ENCODE results near the gene EGR2. TPM values are rescaled to one million over a fixed set of nuclear protein-coding genes. Genes with fewer than 3 reads are reported as not detected.
"Not testable (repeated sequence)": the region's sequence is repeated elsewhere in the genome, so short reads cannot be mapped to it uniquely, and the experiment has no call there.

The EGR2 gene
- total RNA-seq, 4 donors from 2014 or later: 0.40 to 1.5 (median 0.76) TPM; not detected in 1

DNA sequence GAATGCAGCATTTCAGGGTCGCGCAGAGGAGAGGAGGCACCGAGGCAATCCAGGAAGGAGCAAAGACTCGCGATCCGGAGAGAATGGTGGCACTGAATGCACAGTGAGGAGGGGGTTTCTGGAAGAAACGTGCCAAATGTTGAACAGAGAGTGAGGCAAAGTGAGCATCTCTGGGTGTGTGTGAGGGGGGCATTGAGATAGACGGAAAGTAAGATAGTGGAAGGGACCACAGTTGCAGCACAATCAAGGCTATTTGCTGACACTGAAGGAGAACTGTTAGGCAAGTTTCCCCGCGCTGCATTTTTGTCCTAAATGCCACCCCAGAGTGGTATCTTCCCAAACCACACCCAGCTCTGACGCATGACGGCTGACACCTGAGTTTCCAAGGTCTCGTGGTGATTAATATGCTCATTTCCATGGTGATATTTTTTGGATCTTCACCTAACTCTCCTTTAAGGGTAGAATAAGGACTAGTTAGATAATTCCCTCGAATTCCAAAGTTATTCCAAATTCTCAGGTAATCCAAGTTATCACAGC is 26.1 kb downstream of the EGR2 start:
- in situ Hi-C loops (cut with MboI; ENCODE audit: low sequenced_read_pairs in 4 of 4) (no loop called here), intact Hi-C loops (cut with DNase I; ENCODE audit: low total_unique reads) (no loop called here)
- DNase-seq (no peak), ATAC-seq (no peak)
- no peak for TF ChIP-seq POLR2A (IDR thresholded peaks at IDR 0.05)
- TF ChIP-seq, protein P1, sequence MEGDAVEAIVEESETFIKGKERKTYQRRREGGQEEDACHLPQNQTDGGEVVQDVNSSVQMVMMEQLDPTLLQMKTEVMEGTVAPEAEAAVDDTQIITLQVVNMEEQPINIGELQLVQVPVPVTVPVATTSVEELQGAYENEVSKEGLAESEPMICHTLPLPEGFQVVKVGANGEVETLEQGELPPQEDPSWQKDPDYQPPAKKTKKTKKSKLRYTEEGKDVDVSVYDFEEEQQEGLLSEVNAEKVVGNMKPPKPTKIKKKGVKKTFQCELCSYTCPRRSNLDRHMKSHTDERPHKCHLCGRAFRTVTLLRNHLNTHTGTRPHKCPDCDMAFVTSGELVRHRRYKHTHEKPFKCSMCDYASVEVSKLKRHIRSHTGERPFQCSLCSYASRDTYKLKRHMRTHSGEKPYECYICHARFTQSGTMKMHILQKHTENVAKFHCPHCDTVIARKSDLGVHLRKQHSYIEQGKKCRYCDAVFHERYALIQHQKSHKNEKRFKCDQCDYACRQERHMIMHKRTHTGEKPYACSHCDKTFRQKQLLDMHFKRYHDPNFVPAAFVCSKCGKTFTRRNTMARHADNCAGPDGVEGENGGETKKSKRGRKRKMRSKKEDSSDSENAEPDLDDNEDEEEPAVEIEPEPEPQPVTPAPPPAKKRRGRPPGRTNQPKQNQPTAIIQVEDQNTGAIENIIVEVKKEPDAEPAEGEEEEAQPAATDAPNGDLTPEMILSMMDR (IDR thresholded peaks at IDR 0.05 in 4 of 5, conservative IDR thresholded peaks at IDR 0.05 in 1 of 5): no peak
- peaks cover 0 to 2% of the 10 kb centered on the region in 2 donors for H3K4me1 ChIP-seq
- no peaks in the 10 kb centered on the region for H3K27me3 ChIP-seq
- no peak overlapping the region for H3K4me3 ChIP-seq
- H3K9me3 ChIP-seq: no peaks in the 10 kb centered on the region
- no peaks in the 10 kb centered on the region for H3K36me3 ChIP-seq
- no peak overlapping the region for H3K27ac ChIP-seq

DNA sequence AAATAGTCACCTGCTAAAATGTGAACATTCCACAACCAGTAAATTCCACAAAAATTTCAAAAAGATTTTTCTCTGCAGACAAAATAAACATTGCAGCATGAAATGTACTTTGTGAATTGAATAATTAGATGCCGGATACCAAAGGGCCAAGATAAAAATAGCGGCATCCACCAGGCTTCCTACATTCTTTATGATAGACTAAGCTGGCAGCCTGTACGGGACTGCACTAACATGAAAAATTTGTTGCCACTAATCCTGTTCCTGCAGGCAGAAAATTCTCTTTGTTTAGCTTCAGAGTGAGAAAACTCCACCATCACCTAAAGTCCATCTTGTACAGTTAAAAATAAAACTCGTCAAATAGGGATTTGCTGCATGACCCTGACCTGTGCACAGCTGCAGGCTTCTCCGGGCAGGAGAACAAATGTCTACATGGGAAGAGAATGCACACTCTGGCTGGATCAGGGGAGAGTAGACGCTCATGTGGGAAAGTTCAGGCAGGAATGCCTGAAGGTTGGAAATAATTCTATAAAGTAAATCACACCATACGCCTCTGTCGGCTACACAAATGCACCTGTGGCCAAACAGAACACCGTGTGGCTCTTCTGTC is 27.2 kb downstream of the EGR2 start:
- H3K4me3 ChIP-seq: no peak overlapping the region
- TF ChIP-seq, protein P1 (IDR thresholded peaks at IDR 0.05 in 4 of 5, conservative IDR thresholded peaks at IDR 0.05 in 1 of 5): no peak
- no peak for TF ChIP-seq POLR2A (IDR thresholded peaks at IDR 0.05)
- no peak overlapping the region for H3K27ac ChIP-seq
- in situ Hi-C loops (cut with MboI; ENCODE audit: low sequenced_read_pairs in 4 of 4): no loop called here
- no peak for DNase-seq
- intact Hi-C loops (cut with DNase I; ENCODE audit: low total_unique reads): no loop called here
- H3K9me3 ChIP-seq: no peaks in the 10 kb centered on the region
- ATAC-seq: no peak
- peaks cover 0 to 2% of the 10 kb centered on the region in 2 donors for H3K4me1 ChIP-seq
- H3K36me3 ChIP-seq: no peaks in the 10 kb centered on the region
- H3K27me3 ChIP-seq: no peaks in the 10 kb centered on the region

DNA sequence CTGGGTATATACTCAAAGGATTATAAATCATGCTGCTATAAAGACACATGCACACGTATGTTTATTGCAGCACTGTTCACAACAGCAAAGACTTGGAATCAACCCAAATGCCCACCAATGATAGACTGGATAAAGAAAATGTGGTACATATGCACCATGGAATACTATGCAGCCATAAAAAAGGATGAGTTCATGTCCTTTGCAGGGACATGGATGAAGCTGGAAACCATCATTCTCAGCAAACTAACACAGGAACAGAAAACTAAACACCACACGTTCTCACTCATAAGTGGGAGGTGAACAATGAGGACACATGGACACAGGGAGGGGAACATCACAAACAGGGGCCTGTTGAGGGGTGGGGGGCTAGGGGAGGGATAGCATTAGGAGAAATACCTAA is 27.9 kb downstream of the EGR2 start:
- H3K4me1 ChIP-seq; H3K9me3 ChIP-seq; DNase-seq; ATAC-seq; H3K36me3 ChIP-seq; H3K27me3 ChIP-seq; intact Hi-C loops (cut with DNase I; ENCODE audit: low total_unique reads); in situ Hi-C loops (cut with MboI; ENCODE audit: low sequenced_read_pairs in 4 of 4); H3K4me3 ChIP-seq; H3K27ac ChIP-seq: not testable (repeated sequence)

DNA sequence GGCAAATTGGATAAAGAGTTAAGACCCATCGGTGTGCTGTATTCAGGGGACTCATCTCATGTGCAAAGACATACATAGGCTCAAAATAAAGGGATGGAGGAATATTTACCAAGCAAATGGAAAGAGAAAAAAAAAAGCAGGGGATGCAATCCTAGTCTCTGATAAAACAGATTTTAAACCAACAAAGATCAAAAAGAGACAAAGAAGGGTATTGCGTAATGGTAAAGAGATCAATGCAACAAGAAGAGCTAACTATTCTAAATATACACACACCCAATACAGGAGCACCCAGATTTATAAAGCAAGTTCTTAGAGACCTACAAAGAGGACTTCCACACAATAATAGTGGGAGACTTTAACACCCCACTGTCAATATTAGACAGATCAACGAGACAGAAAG is 31.6 kb downstream of the EGR2 start:
- H3K4me1 ChIP-seq; H3K9me3 ChIP-seq; H3K27ac ChIP-seq; ATAC-seq; H3K27me3 ChIP-seq; intact Hi-C loops (cut with DNase I; ENCODE audit: low total_unique reads); DNase-seq; H3K4me3 ChIP-seq; in situ Hi-C loops (cut with MboI; ENCODE audit: low sequenced_read_pairs in 4 of 4); H3K36me3 ChIP-seq: not testable (repeated sequence)

DNA sequence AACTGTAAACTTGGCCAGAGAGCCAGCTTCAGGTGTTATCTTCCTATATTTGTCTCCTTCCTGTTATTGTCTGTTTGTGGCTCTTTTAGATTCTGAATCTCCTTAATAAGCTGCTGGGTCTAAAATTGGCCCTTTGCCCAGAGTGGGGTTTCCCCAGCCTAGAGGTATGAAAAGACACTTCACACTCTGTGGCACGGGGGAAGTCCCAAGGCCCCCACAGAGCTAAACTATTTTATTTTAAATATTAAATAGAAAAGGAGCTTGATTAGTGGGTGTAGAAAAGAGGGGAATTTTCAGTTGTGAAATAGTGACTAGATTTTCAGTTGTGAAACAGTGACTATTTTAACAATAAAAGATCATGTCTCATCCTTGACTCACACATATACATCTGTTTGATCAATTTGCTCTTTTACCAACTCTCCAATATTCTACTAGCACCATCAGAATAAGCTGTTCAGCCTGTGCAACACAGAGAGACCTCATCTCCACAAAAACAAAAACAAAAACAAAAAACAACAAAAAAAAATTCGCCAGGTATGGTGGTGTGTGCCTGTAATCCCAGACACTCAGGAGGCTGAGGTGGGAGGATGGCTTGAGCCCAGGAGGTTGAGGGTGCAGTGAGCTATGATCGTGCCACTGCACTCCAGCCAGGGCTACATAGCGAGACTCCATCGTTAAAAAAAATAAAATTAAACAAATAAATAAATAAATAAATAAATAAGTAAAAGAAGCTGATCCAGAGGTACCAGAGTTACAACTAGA is 36.5 kb downstream of the EGR2 start:
- TF ChIP-seq, protein P1 (IDR thresholded peaks at IDR 0.05 in 4 of 5, conservative IDR thresholded peaks at IDR 0.05 in 1 of 5): no peak
- TF ChIP-seq POLR2A (IDR thresholded peaks at IDR 0.05): no peak
- no peaks in the 10 kb centered on the region for H3K9me3 ChIP-seq
- no peaks in the 10 kb centered on the region for H3K27me3 ChIP-seq
- in situ Hi-C loops (cut with MboI; ENCODE audit: low sequenced_read_pairs in 4 of 4) (no loop called here), intact Hi-C loops (cut with DNase I; ENCODE audit: low total_unique reads) (no loop called here)
- no peak overlapping the region for H3K4me3 ChIP-seq
- DNase-seq (no peak), ATAC-seq (no peak)
- H3K27ac ChIP-seq: no peak overlapping the region
- H3K36me3 ChIP-seq: no peaks in the 10 kb centered on the region
- no peaks in the 10 kb centered on the region for H3K4me1 ChIP-seq

All from gastrocnemius medialis (tissue), 4 donors.